SW 1271 (cell line): ENCODE measurements around the gene CRYGS.
"Not testable (repeated sequence)": the region's sequence is repeated elsewhere in the genome, so short reads cannot be mapped to it uniquely, and the experiment has no call there.

Experiments used
- DNase-seq, 2 experiments: peaks; one replicate each; lab custom pipeline; 2025; lab: John Stamatoyannopoulos, UW

The CRYGS gene

GRCh38 chr3:186544281-186544680 is at the start of gene CRYGS:
CRYGS (minus strand) TSS chr3:186544380; CDS start chr3:186544326, 54 bp downstream.
- DNase-seq = no peak

- no peak for DNase-seq
Measured at GRCh38 chr3:186593862-186594261, 49.7 kb upstream of the CRYGS start.

DNA sequence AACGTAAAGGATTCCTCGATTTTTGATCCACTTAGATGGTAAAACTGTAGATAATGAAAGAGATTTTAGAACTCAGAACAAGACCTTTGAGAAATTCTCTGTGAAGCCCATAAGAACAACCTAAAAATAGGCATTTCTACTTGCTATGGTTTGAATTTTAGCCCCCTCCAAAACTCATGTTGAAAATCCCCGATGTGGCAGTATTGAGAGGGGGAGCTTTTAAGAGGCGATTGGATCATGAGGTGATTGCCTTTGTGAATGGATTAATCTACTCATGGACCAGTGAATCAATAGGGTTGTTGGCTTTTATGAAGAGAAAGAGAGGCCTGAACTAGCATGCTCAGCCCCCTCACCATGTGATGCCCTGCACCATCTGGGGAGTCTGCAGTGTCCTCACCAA is 48.5 kb upstream of the CRYGS start:
- no peak for DNase-seq

GRCh38 chr3:186590580-186591295 is 46.6 kb upstream of the CRYGS start:
- DNase-seq = no peak

DNA sequence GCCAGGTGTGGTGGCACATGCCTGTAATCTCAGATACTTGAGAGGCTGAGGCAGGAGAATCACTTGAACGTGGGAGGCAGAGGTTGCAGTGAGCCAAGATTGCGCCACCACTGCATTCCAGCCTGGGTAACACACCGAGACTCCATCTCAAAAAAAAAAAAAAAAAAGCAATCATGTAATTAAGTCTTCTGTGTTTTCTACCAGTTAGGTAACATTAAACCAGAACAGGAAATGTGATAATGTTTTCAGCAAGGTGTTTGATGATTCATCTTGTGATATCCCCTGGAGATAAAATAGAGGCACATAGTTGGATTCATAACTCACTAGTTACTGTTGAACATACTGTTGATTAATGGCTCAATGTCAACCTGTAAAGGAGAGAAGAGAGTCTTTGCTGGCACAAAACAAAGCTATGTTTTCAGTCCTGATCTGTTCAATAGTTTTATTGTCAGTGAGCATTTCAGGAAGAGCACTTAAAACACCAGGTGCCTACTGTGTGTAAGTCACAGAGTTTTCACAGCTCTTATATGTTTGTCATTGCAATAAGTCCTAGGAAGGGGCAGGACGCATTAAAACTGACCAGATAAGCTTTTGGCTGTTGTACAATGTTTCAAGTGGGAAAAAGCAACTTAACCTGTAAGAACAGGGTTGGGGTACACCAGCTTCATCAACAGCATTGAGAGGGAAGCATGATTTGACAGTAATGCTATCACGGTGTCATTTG is 45.8 kb upstream of the CRYGS start:
- DNase-seq = no peak

DNA sequence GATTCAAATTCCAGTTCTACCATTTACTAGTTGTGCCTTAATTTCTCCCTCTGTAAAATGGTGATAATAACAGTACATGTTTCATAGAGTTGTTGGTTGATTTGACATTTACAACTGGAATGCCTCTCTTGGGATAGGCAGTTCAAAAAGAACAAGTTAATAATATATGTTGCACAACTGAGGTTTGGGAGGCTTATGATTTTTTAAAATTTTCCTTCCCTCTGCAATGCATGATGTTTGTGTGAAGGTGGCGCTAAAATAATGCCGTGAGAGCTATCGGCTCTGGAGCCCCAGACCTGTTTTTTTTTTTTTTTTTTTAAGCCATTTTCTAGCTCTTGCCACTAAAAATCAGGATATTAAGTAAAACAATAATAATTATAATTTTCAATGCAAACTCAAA is 44.9 kb upstream of the CRYGS start:
- DNase-seq = peak in 1 of 2 experiments; percentile 6

GRCh38 chr3:186588632-186589031 is 44.5 kb upstream of the CRYGS start:
- DNase-seq = no peak

DNA sequence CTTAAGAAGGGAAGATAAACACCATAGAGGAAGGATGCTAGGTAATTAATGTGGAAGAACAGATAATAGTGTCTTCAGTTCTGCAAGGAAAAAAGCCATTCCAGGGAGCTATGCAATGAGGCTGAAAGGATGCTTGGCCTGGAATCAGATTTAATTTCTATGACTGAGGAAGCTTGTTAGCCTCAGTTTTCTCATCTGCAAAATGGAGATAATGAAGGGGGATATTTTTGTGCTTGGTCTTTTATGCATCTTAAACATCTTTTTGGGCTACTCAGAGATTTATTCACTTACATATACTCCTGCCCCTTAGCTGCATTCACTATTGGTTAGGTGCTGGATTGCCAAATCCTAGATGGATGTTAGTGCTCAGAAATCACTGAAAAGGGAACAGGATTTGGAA is 43.0 kb upstream of the CRYGS start:
- DNase-seq = no peak

DNA sequence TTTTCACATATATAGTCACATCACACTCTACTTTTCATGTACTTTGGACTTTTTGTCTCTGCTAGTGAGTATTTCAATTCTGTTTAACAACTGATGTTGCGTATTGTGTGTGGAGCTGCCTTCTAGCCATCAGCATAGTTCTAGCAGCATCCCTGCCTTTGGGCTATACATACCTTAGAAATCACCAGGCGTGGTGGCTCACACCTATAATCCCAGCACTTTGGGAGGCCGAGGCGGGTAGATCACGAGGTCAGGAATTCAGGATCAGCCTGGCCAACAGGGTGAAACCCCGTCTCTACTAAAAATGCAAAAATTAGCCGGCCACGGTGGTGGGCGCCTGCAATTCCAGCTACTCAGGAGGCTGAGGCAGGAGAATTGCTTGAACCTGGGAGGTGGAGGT is 42.1 kb upstream of the CRYGS start:
- DNase-seq = not testable (repeated sequence)

DNA sequence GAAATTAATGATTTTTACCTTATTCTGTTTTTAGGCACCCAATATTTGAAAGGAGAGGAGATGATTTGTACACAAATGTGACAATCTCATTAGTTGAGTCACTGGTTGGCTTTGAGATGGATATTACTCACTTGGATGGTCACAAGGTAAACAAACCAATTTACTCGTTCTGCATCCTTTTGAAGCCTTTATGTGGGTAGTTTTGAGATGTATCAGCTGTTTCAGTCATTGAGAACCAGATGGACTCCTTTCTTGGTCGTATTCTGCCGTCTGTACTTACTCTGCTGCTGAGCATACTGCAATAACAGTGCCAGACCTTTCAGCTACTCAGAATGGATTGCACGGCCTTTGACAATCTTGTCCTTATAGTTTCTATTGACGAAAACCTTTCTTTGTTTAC is 39.7 kb upstream of the CRYGS start:
- DNase-seq = no peak

DNA sequence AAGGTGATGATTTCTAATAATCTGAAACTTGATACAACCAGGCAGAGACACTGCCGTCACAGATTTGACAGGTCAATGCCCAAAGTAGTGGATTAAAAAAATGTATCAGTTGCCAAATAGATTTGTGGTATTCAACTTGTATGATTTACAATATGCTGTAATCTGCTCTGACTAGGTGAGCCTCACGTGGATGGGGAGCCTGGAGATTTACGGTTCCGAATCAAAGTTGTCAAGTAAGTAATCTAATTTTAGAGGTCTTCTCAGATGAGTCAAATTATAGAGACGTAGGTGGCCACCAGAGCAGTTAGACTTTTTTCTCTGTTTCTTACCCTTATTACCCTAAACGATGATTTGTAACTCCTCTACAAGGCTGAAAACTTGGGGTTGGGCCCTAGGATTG is 38.4 kb upstream of the CRYGS start:
- DNase-seq = no peak

GRCh38 chr3:186580785-186581184 is 36.6 kb upstream of the CRYGS start:
- DNase-seq = no peak

DNA sequence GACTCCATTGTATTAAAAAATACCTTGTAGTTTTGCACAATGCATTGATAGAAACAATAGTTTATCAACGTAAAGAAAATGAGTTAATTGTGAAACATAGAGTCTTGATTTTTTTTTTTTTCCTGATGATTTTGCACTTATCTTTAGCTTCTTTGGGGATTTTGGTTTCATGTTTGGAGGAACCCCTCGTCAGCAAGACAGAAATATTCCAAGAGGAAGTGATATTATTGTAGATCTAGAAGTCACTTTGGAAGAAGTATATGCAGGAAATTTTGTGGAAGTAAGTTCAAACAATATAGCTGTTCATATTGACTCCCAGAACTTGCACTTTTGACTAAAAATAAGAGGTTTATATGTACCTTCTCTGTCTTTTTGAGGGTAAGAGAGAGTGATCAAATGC is 33.3 kb upstream of the CRYGS start:
- no peak for DNase-seq

- DNase-seq = no peak
Measured at GRCh38 chr3:186571644-186572013, 27.4 kb upstream of the CRYGS start.

GRCh38 chr3:186570941-186571643 is 26.9 kb upstream of the CRYGS start:
- no peak for DNase-seq

DNA sequence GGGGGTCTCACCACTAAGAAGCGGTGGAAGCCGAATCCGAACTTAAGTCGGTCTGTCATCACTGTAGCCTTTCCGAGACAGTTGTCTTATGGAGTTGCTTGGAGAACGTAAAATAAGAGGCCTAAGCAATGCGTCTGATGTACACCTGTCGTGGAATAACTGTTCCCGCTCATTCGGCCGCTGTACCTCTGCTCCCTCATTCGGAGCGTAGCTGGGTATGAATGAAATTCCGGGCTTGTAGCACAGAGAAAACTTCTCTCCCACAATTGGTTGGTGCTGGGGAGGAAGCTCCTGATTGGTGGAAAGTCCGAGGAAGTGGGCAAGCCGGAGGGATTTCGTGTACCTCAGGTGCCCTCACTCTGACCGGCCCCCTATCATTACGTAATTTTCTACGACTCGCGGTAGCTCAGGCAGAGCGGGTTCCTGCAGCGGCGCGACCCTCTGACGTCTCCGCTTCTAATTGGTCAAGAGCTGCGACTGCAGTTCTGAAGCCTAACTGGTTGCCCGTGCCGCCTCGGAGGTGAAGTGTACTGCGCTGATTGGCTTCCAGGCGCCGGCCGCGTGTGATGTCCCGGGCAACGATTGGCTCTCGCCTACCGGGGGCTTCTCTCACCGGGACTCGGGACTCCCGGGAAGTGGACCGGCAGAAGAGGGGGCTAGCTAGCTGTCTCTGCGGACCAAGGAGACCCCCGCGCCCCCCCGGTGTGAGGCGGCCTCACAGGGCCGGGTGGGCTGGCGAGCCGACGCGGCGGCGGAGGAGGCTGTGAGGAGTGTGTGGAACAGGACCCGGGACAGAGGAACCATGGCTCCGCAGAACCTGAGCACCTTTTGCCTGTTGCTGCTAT is 26.1 kb upstream of the CRYGS start, which contains the start of gene DNAJB11:
Gene DNAJB11, plus strand, starts transcription at position 625 of the 845 bp plus-strand sequence. Its CDS starts 178 bp downstream, at position 803.
- DNase-seq = peak; percentile 99

- DNase-seq = no peak
Measured at GRCh38 chr3:186569779-186570095, 25.6 kb upstream of the CRYGS start.

- not testable (repeated sequence) for DNase-seq
Measured at GRCh38 chr3:186569361-186569760, 25.2 kb upstream of the CRYGS start.

DNA sequence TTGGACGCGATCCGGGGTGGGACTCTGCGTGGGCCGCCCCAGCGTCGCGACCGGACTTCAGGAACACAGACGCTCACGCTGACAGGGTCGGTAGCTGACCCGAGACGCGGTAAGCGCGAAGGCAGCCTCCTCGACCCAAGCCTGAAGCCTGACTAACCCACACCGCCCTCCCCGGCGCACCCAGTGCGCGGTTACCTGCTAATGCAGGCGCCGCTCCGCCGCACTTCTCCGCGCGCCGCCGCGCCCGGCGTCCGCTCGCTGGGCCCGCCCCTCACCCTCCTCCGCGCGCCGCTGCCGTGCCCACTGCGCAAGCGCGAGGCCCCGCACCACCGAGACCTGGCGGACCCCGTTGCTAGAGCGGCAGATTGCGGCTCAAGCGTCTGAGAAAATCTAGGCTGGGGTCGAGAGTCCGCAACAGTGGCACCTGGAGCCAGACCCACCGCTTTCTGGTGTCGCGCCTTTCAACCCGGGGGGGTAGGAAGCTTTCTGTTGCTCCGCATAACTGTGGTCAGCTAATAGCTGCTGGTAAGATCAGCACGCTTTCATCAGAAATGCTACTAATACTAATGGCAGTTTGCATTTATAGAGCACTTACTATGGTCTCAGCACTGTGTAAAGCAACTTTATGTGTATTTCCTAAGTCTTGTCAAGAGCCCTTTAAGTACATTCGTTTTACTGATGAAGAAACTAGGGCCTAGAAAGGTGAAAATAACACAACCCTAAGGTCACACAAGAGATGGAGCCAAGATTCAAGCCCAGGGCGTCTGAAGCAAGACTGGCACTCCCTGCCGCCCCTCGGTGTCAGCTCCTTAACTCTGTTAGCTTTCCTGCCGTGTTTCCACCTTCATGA is 23.1 kb upstream of the CRYGS start, which contains the start of gene TBCCD1:
Gene TBCCD1, minus strand, starts transcription at position 268 of the 850 bp plus-strand sequence. CDS start 3,010 bp downstream, outside the sequence.
- peak; percentile 54 to 81 for DNase-seq

DNA sequence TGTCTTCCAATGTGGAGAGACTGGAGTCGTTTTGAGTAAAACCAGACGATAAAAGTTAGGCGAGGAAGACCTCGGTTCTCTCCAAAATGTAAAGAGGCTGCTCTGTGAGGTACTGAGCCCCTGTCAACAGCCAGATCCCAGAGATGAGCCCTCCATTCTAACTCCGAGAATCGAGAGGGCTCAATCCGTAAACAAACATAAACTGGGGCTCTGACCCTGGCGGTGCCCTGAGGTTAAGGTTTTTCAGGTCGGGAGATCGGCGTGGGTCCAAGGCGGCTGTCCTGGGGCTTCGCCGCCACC is 22.5 kb upstream of the CRYGS start:
- no peak for DNase-seq

GRCh38 chr3:186564586-186564985 is 20.4 kb upstream of the CRYGS start:
- no peak for DNase-seq
